HepG2 (cell line): ENCODE data around the gene RSPH9. TPM values are rescaled to one million over a fixed set of nuclear protein-coding genes. Genes with fewer than 3 reads are reported as not detected.

Experiments used
- ATF1 ChIP-seq: IDR thresholded peaks from 2 replicates; pipeline ENCODE4 v1.6.1; 2016; ENCODE audit warnings: mild to moderate bottlenecking, control low read depth
- DPF2 ChIP-seq: sonication (generic); formaldehyde crosslinking; IDR thresholded peaks from 2 replicates; pipeline ENCODE4 v1.4.0; 2020; ENCODE audit warnings: mild to moderate bottlenecking, low read depth, missing genetic modification reagents, borderline replicate concordance
- ERF ChIP-seq: IDR thresholded peaks from 2 replicates; pipeline ENCODE4 v1.6.1; 2018; ENCODE audit warnings: missing biosample characterization, missing genetic modification reagents
- FOXP4 ChIP-seq: sonication (generic); formaldehyde crosslinking; IDR thresholded peaks from 2 replicates; pipeline ENCODE4 v1.4.0; 2020; ENCODE audit warnings: missing genetic modification reagents
- GTF2F1 ChIP-seq: fragments of 150-350 bp; IDR thresholded peaks from 2 replicates; pipeline ENCODE4 v1.6.1; 2014; ENCODE audit warnings: low read length
- HDAC1 ChIP-seq: sonication (generic); formaldehyde crosslinking; IDR thresholded peaks from 2 replicates; pipeline ENCODE4 v1.5.1; 2020; ENCODE audit warnings: mild to moderate bottlenecking, missing genetic modification reagents
- IRF2 ChIP-seq: IDR thresholded peaks from 2 replicates; pipeline ENCODE4 v1.6.1; 2018; ENCODE audit warnings: missing genetic modification reagents, missing compliant biosample characterization
- KLF13 ChIP-seq: sonication (generic); formaldehyde crosslinking; IDR thresholded peaks from 2 replicates; pipeline ENCODE4 v1.4.0; 2020; ENCODE audit warnings: mild to moderate bottlenecking, missing genetic modification reagents
- KMT2A ChIP-seq: sonication (generic); formaldehyde crosslinking; IDR thresholded peaks from 2 replicates; pipeline ENCODE4 v1.4.0; 2020; ENCODE audit warnings: missing genetic modification reagents
- MED13 ChIP-seq: sonication (generic); formaldehyde crosslinking; IDR thresholded peaks from 2 replicates; pipeline ENCODE4 v1.5.0; 2020; ENCODE audit warnings: missing genetic modification reagents
- RORA ChIP-seq: sonication (generic); formaldehyde crosslinking; IDR thresholded peaks from 2 replicates; pipeline ENCODE4 v1.5.0; 2020; ENCODE audit warnings: mild to moderate bottlenecking, missing genetic modification reagents, moderate library complexity
- SP1 ChIP-seq, 2 experiments: fragments of 450-650 bp in 1 of 2; sonication (generic) in 1 of 2; formaldehyde crosslinking in 1 of 2; IDR thresholded peaks; 2 replicates each; pipeline versions ENCODE4 v1.4.0 to v1.6.1; 2016 to 2020; ENCODE audit warnings: missing genetic modification reagents in 1 of 2
- TEAD3 ChIP-seq: optimal IDR thresholded peaks from 2 replicates; pipeline ENCODE3; 2016; ENCODE audit warnings: borderline replicate concordance
- TGIF2 ChIP-seq: IDR thresholded peaks from 2 replicates; pipeline ENCODE4 v1.6.1; 2016; ENCODE audit warnings: control low read depth, missing compliant biosample characterization
- ZNF18 ChIP-seq: sonication (generic); formaldehyde crosslinking; IDR thresholded peaks from 2 replicates; pipeline ENCODE4 v1.8.0; 2022; ENCODE audit warnings: mild to moderate bottlenecking, missing genetic modification reagents; ENCODE audit not compliant: insufficient replicate concordance
- ZNF574 ChIP-seq: sonication (generic); formaldehyde crosslinking; IDR thresholded peaks from 2 replicates; pipeline ENCODE4 v1.4.0; 2020; ENCODE audit warnings: missing genetic modification reagents
- ZNF652 ChIP-seq: IDR thresholded peaks from 2 replicates; pipeline ENCODE4 v1.6.1; 2016; ENCODE audit warnings: low read depth, borderline replicate concordance
- ZNF710 ChIP-seq: sonication (generic); formaldehyde crosslinking; IDR thresholded peaks from 2 replicates; pipeline ENCODE4 v1.5.0; 2020; ENCODE audit warnings: mild to moderate bottlenecking, missing genetic modification reagents, borderline replicate concordance
- ZUFSP ChIP-seq: sonication (generic); formaldehyde crosslinking; IDR thresholded peaks from 2 replicates; pipeline ENCODE4 v1.9.0; 2021; ENCODE audit warnings: missing genetic modification reagents, mild to moderate bottlenecking, borderline replicate concordance
- polyA plus RNA-seq, 8 experiments: library from polyadenylated mRNA; depleted of rRNA in 3 of 8; stranded (reverse) in 7 of 8; unstranded in 1 of 8; fragments of >200 nt; fragmentation: Illumina TruSeq in 4 of 8; extraction: Trizol in 4 of 8; gene quantifications; 2 replicates each; pipeline versions ENCODE4 v1.2.1 to v1.2.3, GENCODE V29; 2011 to 2016; ENCODE audit warnings: low read depth in 4 of 8, missing spikeins in 1 of 8, mixed read lengths in 1 of 8; ENCODE audit not compliant: insufficient read depth in 1 of 8
- total RNA-seq, 5 experiments: library from RNA; depleted of rRNA; stranded (reverse); fragments of >200 nt; fragmentation: Illumina TruSeq; extraction: Trizol; gene quantifications; 2 replicates each; pipeline ENCODE4 v1.2.3, GENCODE V29; 2016; ENCODE audit warnings: low read depth in 1 of 5

Gene RSPH9
- total and polyA plus RNA-seq, 2 of the 13 experiments (the other 11 are each of a cell fraction or from before 2014, with no cell fraction given), result 0.04 TPM; not detected in 1

GRCh38 chr6:43702534-43703440 lies 58.0 kb downstream of the RSPH9 start (continued):
- TF ChIP-seq ZNF710, result peak; percentile 48; the same call in 1 of the 2 replicates
- TF ChIP-seq DPF2 (CRISPR knock-in tag), result peak; percentile 78; the same call in 1 of the 2 replicates
- no peak for TF ChIP-seq KLF13 (CRISPR knock-in tag)
- TF ChIP-seq MED13 (CRISPR knock-in tag), result no peak
- no peak for TF ChIP-seq SP1 (IDR thresholded peaks at IDR 0.05)
- no peak for TF ChIP-seq SP1 (CRISPR knock-in tag; IDR thresholded peaks at IDR 0.05)
- no peak for TF ChIP-seq ZNF652 (CRISPR knock-in tag)
- 0 out of 2 replicates have a peak, but pooled peaks have one; percentile 11 for TF ChIP-seq KMT2A
- no peak for TF ChIP-seq ZUFSP (CRISPR knock-in tag)
- peak; percentile 73 for TF ChIP-seq HDAC1 (CRISPR knock-in tag)
- TF ChIP-seq ERF, result no peak
- no peak for TF ChIP-seq RORA (CRISPR knock-in tag)
- TF ChIP-seq ZNF18 (CRISPR knock-in tag), result peak; percentile 47
- no peak for TF ChIP-seq GTF2F1
- no peak for TF ChIP-seq TEAD3
- no peak for TF ChIP-seq TGIF2
- TF ChIP-seq IRF2, result 0 out of 2 replicates have a peak, but pooled peaks have one; percentile 17
- TF ChIP-seq FOXP4 (CRISPR knock-in tag), result peak; percentile 64
- TF ChIP-seq ATF1 (CRISPR knock-in tag), result peak; percentile 47; the same call in 1 of the 2 replicates
- TF ChIP-seq ZNF574 (CRISPR knock-in tag), result no peak; the same call in 1 of the 2 replicates
